ENCODE measurements around the gene TACC2.

GRCh38 chr10:122099562-122099961 lies 110.6 kb downstream of the TACC2 start:
- TF ChIP-seq, protein P1, sequence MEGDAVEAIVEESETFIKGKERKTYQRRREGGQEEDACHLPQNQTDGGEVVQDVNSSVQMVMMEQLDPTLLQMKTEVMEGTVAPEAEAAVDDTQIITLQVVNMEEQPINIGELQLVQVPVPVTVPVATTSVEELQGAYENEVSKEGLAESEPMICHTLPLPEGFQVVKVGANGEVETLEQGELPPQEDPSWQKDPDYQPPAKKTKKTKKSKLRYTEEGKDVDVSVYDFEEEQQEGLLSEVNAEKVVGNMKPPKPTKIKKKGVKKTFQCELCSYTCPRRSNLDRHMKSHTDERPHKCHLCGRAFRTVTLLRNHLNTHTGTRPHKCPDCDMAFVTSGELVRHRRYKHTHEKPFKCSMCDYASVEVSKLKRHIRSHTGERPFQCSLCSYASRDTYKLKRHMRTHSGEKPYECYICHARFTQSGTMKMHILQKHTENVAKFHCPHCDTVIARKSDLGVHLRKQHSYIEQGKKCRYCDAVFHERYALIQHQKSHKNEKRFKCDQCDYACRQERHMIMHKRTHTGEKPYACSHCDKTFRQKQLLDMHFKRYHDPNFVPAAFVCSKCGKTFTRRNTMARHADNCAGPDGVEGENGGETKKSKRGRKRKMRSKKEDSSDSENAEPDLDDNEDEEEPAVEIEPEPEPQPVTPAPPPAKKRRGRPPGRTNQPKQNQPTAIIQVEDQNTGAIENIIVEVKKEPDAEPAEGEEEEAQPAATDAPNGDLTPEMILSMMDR (IDR thresholded peaks at IDR 0.05): no peak
- TF ChIP-seq POLR2A (IDR thresholded peaks at IDR 0.05): no peak

Measured in lower leg skin (tissue), 3 donors.